ENCODE measurements around the gene WDFY2.

GRCh38 chr13:51763486-51763885 lies 179.2 kb downstream of the WDFY2 start:
- TF ChIP-seq CTCF (IDR thresholded peaks at IDR 0.05; ENCODE audit: borderline replicate concordance, extremely low read depth, low read length, poor library complexity, severe bottlenecking) (no peak), EZH2 (IDR thresholded peaks at IDR 0.05; ENCODE audit: borderline replicate concordance, low read depth, low read length, severe bottlenecking) (no peak)
